ENCODE results near the gene RYR1.
"Not testable (repeated sequence)": the region's sequence is repeated elsewhere in the genome, so short reads cannot be mapped to it uniquely, and the experiment has no call there.

The RYR1 gene

GRCh38 chr19:38538793-38539528, 105.5 kb downstream of the RYR1 start:
- no peak for DNase-seq (ENCODE audit: low read depth in 3 of 3)

- DNase-seq (ENCODE audit: low read depth in 3 of 3) = no peak
Measured at GRCh38 chr19:38539751-38540150, 106.3 kb downstream of the RYR1 start.

- DNase-seq (ENCODE audit: low read depth in 3 of 3) = no peak
Measured at GRCh38 chr19:38542040-38542439, 108.5 kb downstream of the RYR1 start.

- DNase-seq (ENCODE audit: low read depth in 3 of 3) = no peak
Measured at GRCh38 chr19:38543286-38543806, 109.9 kb downstream of the RYR1 start.

- DNase-seq (ENCODE audit: low read depth in 3 of 3) = no peak
Measured at GRCh38 chr19:38543807-38544568, 110.5 kb downstream of the RYR1 start.

GRCh38 chr19:38544569-38545315, 111.3 kb downstream of the RYR1 start:
- no peak for DNase-seq (ENCODE audit: low read depth in 3 of 3)

- DNase-seq (ENCODE audit: low read depth in 3 of 3) = no peak
Measured at GRCh38 chr19:38545596-38545995, 112.1 kb downstream of the RYR1 start.

GRCh38 chr19:38547421-38547820, 113.9 kb downstream of the RYR1 start:
- DNase-seq (ENCODE audit: low read depth in 3 of 3) = no peak

GRCh38 chr19:38549061-38549460, 115.6 kb downstream of the RYR1 start:
- no peak for DNase-seq (ENCODE audit: low read depth in 3 of 3)

- DNase-seq (ENCODE audit: low read depth in 3 of 3) = no peak
Measured at GRCh38 chr19:38549942-38550341, 116.5 kb downstream of the RYR1 start.

- no peak for DNase-seq (ENCODE audit: low read depth in 3 of 3)
Measured at GRCh38 chr19:38550376-38550775, 116.9 kb downstream of the RYR1 start.

- DNase-seq (ENCODE audit: low read depth in 3 of 3) = peak in 1 of 3 experiments; percentile 17
Measured at GRCh38 chr19:38551450-38551813, 117.9 kb downstream of the RYR1 start.

GRCh38 chr19:38553239-38553638, 119.7 kb downstream of the RYR1 start:
- not testable (repeated sequence) for DNase-seq (ENCODE audit: low read depth in 3 of 3)

- DNase-seq (ENCODE audit: low read depth in 3 of 3) = no peak
Measured at GRCh38 chr19:38554676-38555141, 121.2 kb downstream of the RYR1 start.

- DNase-seq (ENCODE audit: low read depth in 3 of 3) = no peak
Measured at GRCh38 chr19:38555200-38555599, 121.7 kb downstream of the RYR1 start.

- DNase-seq (ENCODE audit: low read depth in 3 of 3) = no peak
Measured at GRCh38 chr19:38556521-38557174, 123.2 kb downstream of the RYR1 start.

- DNase-seq (ENCODE audit: low read depth in 3 of 3) = no peak
Measured at GRCh38 chr19:38557205-38557799, 123.8 kb downstream of the RYR1 start.

GRCh38 chr19:38558933-38559332, 125.4 kb downstream of the RYR1 start:
- DNase-seq (ENCODE audit: low read depth in 3 of 3) = not testable (repeated sequence)

GRCh38 chr19:38559428-38560401, 126.2 kb downstream of the RYR1 start:
- no peak for DNase-seq (ENCODE audit: low read depth in 3 of 3)

- DNase-seq (ENCODE audit: low read depth in 3 of 3) = no peak
Measured at GRCh38 chr19:38561053-38561606, 127.6 kb downstream of the RYR1 start.

Data from stimulated activated CD4-positive, alpha-beta T cell treated with anti-CD3 and anti-CD28 coated beads, TNF-alpha, amount 100 ng/mL, for 4 hours (primary cell).